ENCODE results near the gene RGS2. TPM values are rescaled to one million over a fixed set of nuclear protein-coding genes. Genes with fewer than 3 reads are reported as not detected.

Gene RGS2
- total RNA-seq, 1 experiment from 2014 or later: 4.5 TPM

DNA sequence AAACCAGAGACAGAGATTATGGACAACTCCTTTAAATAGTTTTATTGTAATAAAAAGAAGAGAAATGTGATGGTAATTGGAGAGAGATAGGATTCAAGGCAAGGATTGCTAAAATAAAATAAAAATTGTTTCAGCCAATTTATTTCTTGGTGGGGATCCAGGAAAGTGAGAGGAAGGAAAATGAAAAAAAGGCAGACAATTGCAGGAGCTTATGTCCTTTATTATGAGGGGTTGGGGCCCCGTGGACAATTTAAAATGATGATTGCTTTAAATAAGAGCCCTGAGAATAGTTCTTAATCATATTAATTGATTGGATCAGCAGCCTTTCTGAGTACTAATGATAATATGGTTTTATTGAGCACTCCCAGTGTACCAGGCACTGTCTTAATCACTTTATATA lies 40.2 kb downstream of the RGS2 start:
- ATAC-seq: no peak
- H3K27me3 ChIP-seq (ENCODE audit: control insufficient read depth, insufficient read depth, low read length): peaks cover 3% of the 10 kb centered on the region
- ChIA-PET POLR2A (no interaction called here), CTCF (no interaction called here)
- H3K4me1 ChIP-seq (ENCODE audit: control insufficient read depth, insufficient read depth, low read length): no peaks in the 10 kb centered on the region
- H3K4me3 ChIP-seq (ENCODE audit: low read depth in 2 of 2, low read length in 2 of 2): no peak overlapping the region
- no peaks in the 10 kb centered on the region for H3K36me3 ChIP-seq (ENCODE audit: control insufficient read depth, insufficient read depth, low read length)
- TF ChIP-seq TCF7L2 (IDR thresholded peaks at IDR 0.05; ENCODE audit: low read depth, low read length): no peak
- TF ChIP-seq SIN3A (IDR thresholded peaks at IDR 0.05; ENCODE audit: borderline replicate concordance, insufficient read depth, low read depth, low read length): no peak
- TF ChIP-seq, protein P1, sequence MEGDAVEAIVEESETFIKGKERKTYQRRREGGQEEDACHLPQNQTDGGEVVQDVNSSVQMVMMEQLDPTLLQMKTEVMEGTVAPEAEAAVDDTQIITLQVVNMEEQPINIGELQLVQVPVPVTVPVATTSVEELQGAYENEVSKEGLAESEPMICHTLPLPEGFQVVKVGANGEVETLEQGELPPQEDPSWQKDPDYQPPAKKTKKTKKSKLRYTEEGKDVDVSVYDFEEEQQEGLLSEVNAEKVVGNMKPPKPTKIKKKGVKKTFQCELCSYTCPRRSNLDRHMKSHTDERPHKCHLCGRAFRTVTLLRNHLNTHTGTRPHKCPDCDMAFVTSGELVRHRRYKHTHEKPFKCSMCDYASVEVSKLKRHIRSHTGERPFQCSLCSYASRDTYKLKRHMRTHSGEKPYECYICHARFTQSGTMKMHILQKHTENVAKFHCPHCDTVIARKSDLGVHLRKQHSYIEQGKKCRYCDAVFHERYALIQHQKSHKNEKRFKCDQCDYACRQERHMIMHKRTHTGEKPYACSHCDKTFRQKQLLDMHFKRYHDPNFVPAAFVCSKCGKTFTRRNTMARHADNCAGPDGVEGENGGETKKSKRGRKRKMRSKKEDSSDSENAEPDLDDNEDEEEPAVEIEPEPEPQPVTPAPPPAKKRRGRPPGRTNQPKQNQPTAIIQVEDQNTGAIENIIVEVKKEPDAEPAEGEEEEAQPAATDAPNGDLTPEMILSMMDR (IDR thresholded peaks at IDR 0.05): no peak
- TF ChIP-seq, protein P2, sequence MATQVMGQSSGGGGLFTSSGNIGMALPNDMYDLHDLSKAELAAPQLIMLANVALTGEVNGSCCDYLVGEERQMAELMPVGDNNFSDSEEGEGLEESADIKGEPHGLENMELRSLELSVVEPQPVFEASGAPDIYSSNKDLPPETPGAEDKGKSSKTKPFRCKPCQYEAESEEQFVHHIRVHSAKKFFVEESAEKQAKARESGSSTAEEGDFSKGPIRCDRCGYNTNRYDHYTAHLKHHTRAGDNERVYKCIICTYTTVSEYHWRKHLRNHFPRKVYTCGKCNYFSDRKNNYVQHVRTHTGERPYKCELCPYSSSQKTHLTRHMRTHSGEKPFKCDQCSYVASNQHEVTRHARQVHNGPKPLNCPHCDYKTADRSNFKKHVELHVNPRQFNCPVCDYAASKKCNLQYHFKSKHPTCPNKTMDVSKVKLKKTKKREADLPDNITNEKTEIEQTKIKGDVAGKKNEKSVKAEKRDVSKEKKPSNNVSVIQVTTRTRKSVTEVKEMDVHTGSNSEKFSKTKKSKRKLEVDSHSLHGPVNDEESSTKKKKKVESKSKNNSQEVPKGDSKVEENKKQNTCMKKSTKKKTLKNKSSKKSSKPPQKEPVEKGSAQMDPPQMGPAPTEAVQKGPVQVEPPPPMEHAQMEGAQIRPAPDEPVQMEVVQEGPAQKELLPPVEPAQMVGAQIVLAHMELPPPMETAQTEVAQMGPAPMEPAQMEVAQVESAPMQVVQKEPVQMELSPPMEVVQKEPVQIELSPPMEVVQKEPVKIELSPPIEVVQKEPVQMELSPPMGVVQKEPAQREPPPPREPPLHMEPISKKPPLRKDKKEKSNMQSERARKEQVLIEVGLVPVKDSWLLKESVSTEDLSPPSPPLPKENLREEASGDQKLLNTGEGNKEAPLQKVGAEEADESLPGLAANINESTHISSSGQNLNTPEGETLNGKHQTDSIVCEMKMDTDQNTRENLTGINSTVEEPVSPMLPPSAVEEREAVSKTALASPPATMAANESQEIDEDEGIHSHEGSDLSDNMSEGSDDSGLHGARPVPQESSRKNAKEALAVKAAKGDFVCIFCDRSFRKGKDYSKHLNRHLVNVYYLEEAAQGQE (IDR thresholded peaks at IDR 0.05; ENCODE audit: insufficient read depth in 1 of 2, low read depth in 2 of 2, low read length in 1 of 2): no peak
- no peak for TF ChIP-seq POLR2AphosphoS5 (IDR thresholded peaks at IDR 0.05; ENCODE audit: low read depth, low read length)
- H3K9me3 ChIP-seq (ENCODE audit: control insufficient read depth, insufficient read depth, low read depth, low read length): no peaks in the 10 kb centered on the region
- DNase-seq (ENCODE audit: low read depth, low spot score): no peak
- intact Hi-C loops (cut with micrococcal nuclease; ENCODE audit: unreplicated experiment): no loop called here
- in situ Hi-C loops (cut with HindIII; ENCODE audit: low pct_unique_long_range_greater_than_20kb, low sequenced_read_pairs): no loop called here
- H3K27ac ChIP-seq (ENCODE audit: low read length): no peak overlapping the region
- no TSS peak for BruUV-seq (replicated peaks)

DNA sequence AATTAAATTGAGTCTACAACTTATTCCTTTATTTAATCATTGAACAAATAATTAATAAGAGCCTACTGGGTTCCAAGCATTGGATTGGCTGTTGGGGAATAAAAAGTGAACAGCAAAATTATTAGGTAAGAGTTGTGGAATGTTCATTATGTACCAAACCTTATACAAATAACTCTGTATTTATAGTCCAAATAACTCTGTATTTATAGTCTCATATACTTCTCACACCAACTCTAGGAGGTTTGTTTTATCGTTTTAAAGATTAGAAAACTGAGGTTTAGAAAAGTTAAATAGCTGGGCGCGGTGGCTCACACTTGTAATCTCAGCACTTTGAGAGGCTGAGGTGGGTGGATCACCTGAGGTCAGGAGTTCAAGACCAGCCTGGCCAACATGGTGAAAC lies 40.6 kb downstream of the RGS2 start:
- BruUV-seq (replicated peaks): no TSS peak
- peaks cover 3% of the 10 kb centered on the region for H3K27me3 ChIP-seq (ENCODE audit: control insufficient read depth, insufficient read depth, low read length)
- H3K36me3 ChIP-seq (ENCODE audit: control insufficient read depth, insufficient read depth, low read length): no peaks in the 10 kb centered on the region
- intact Hi-C loops (cut with micrococcal nuclease; ENCODE audit: unreplicated experiment) (no loop called here), in situ Hi-C loops (cut with HindIII; ENCODE audit: low pct_unique_long_range_greater_than_20kb, low sequenced_read_pairs) (no loop called here)
- no peak overlapping the region for H3K27ac ChIP-seq (ENCODE audit: low read length)
- TF ChIP-seq SIN3A (IDR thresholded peaks at IDR 0.05; ENCODE audit: borderline replicate concordance, insufficient read depth, low read depth, low read length) (no peak), POLR2AphosphoS5 (IDR thresholded peaks at IDR 0.05; ENCODE audit: low read depth, low read length) (no peak), TCF7L2 (IDR thresholded peaks at IDR 0.05; ENCODE audit: low read depth, low read length) (no peak)
- TF ChIP-seq, protein P1 (IDR thresholded peaks at IDR 0.05): no peak
- TF ChIP-seq, protein P2 (IDR thresholded peaks at IDR 0.05; ENCODE audit: insufficient read depth in 1 of 2, low read depth in 2 of 2, low read length in 1 of 2): no peak
- no peak for DNase-seq (ENCODE audit: low read depth, low spot score)
- H3K4me1 ChIP-seq (ENCODE audit: control insufficient read depth, insufficient read depth, low read length): no peaks in the 10 kb centered on the region
- no peaks in the 10 kb centered on the region for H3K9me3 ChIP-seq (ENCODE audit: control insufficient read depth, insufficient read depth, low read depth, low read length)
- ATAC-seq: no peak
- CTCF ChIA-PET: no interaction called here
- POLR2A ChIA-PET: no interaction called here
- no peak overlapping the region for H3K4me3 ChIP-seq (ENCODE audit: low read depth in 2 of 2, low read length in 2 of 2)
